Middle frontal gyrus (tissue), 1 donor: ENCODE data around the gene CAPN9.
"Not testable (repeated sequence)": the region's sequence is repeated elsewhere in the genome, so short reads cannot be mapped to it uniquely, and the experiment has no call there.

Experiments used
- DNase-seq: peaks from one replicate; pipeline ENCODE4 v3.0.0-alpha.2; 2015; ENCODE audit warnings: low spot score; ENCODE audit errors: extremely low spot score

The CAPN9 gene

GRCh38 chr1:230823931-230824381, 76.8 kb downstream of the CAPN9 start:
- DNase-seq: no peak

- DNase-seq: no peak
Measured at GRCh38 chr1:230824551-230824918, 77.3 kb downstream of the CAPN9 start.

DNA sequence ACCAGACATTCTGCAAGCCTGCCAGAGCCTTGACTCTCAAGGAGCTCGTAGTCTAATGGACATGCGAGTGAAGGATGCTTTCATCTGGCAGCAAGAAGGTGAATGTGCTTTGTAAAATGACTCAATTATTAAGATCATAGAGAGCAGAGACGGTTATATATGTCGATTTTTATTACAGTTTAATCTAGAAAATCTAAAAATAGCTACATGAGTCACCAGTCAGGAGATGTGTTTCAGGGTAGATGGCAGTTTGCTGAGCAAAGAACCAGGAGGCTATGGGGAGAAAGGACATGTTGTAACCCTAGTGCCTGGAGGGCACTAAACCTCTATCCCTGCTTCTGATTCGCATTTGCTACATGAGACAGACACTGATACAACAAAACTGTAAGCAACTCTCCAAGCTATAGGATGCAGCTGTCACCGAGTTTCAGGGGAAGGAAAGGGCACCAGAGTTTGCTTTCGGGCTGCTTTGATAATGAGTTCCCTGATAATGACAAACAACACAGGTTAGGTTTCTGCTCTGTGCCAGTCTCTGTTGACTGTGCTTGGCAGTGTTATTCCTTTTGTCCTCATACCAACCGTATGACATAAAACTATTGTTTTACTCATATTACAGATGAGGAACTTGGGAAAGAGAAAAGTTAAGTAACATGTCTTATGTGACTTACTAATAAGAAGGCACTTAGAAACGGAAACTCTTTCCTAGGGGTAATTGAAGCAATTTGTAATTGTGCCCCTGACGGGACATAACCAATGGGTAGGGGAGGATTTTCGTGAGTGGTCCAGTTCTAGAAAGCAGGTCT, 77.9 kb downstream of the CAPN9 start:
- DNase-seq: no peak

GRCh38 chr1:230825761-230826160, 78.6 kb downstream of the CAPN9 start:
- no peak for DNase-seq

DNA sequence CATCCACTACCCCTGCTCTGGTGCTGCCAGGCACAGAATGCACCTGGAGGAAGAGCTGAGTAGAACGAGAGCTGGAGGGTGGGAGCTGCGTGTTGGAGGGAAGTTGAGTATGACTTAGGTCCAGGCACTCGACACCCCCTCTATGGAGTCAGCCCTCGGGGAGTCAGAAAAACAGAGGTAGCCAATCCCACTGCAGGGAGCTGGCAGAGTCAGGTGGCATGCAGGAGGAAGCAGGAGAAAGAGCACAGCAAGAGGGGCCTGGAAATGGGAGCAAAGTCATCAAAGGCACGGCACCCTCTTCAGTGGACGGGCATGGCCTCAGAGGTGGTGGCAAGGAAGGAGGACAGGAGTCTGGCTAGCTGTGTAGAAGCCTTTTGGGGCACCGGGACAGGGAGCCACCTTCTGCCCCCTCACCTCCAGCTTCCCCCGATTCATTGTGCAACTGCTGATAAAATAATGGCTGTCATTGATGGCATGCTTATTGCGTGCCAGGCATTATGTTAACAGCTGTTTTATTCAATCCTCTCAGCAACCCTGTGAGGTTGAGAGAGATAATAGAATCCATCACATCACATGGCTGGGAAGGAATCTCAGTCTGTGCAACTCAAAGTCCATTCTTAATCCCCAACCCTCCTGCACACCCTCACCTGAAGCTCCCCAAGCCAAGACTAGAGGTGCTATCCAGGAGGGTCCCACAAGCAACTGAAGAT, 79.1 kb downstream of the CAPN9 start:
- no peak for DNase-seq

DNA sequence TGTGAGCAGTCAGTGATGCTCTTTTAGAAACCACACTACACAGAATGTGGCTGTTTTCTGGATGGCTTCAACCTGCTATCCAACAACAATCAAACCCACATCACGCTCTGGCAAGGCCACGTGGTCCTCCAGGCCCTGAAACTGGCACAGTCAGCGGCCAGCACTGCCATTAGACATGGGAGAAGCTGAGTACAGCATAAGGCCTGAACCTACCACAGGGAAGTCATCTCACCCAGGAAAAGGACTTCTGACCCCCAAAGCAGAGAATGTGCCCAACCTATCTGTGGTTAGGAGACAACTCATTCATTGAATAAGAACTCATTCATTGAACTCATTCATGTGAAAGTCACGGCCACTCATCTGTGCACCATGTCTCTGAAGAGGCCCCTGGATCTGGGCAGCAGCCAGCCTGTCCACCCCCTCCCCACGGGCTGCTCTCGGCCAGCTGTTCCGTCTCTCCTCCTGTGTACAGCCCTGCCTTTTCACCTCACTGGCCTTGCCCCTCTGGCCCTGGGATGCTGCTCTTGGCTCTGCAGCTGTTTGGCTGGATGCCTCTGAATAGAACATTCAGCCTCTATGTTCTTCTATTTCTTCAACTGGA, 80.0 kb downstream of the CAPN9 start:
- no peak for DNase-seq

- no peak for DNase-seq
Measured at GRCh38 chr1:230827801-230828200, 80.6 kb downstream of the CAPN9 start.

GRCh38 chr1:230828421-230828820, 81.2 kb downstream of the CAPN9 start:
- DNase-seq: no peak

DNA sequence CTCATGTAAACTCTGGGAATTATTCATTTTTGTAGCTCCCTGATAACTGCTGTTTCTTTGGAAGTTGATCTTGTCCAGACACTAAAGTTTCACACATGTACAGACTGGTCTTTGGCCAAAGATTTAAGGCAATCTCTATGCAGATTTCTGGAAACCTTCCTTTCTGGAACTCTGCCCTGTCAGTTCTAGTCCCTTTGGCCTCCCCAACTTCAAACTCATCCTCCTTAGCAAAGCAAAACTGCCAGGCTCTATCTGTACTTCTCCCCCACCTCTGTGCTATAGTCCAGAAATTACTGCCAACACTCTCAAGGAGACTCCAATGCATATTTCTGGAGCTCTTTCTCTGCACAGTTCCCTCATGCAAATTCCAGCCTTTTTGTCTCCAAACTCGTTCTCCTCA, 84.6 kb downstream of the CAPN9 start:
- DNase-seq: no peak

- DNase-seq: no peak
Measured at GRCh38 chr1:230832476-230832875, 85.3 kb downstream of the CAPN9 start.

DNA sequence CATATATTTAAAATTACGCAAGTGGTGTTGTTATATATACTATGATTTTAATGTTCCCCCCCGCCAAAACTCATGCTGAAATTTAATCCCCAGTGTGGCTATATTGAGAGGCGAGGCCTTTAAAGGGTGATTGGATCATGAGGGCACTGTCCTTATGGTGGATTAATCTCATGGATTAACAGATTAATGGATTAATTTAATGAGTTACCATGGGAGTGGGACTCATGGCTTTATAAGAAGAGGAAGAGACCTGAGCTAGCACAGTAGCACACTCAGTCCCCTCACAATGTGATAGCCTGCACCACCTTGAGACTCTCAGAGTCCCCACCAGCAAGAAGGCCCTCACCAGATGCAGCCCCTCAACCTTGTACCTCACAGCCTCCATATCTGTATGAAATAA, 86.3 kb downstream of the CAPN9 start:
- DNase-seq: no peak

DNA sequence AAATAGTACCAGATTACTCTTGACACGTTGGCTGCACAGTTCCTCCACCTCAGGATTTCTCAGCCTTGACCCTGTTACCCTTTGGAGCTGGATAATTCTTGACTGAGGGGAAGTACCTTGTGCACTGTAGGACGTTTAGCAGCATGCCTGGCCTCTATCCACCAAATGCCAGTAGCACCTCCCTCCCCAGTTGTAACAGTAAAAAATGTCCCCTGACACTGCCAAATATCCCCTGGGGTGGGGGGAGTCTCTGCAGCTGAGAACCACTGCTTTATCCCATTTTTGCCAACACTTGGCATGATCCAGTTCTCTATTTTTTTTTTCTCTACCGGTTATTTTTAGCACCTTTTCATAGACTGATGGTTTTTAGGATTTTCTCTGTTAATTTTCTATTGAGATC, 87.1 kb downstream of the CAPN9 start:
- no peak for DNase-seq

GRCh38 chr1:230836347-230836746, 89.2 kb downstream of the CAPN9 start:
- no peak for DNase-seq

DNA sequence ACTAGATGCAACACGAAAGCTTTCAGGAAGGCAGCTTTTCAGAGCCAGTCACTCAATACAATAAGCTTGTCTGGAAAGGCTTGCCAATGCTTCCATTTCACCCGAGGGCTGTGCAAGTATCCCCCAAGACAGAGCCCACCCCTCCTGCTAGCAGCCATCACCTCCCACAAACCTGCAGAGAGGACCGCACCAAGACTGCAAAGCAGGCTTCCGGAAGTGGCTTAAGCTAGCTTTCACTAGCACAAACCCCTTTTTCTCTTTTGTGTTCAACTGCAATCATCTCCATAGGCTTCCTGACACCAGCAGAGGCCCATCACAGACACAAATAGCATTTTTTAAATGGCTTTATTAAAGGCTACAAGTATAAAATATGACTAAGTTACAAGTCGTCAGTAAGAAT, 89.6 kb downstream of the CAPN9 start:
- no peak for DNase-seq

GRCh38 chr1:230839173-230839572, 92.0 kb downstream of the CAPN9 start:
- DNase-seq: no peak

GRCh38 chr1:230842801-230843200, 95.6 kb downstream of the CAPN9 start:
- DNase-seq: no peak

DNA sequence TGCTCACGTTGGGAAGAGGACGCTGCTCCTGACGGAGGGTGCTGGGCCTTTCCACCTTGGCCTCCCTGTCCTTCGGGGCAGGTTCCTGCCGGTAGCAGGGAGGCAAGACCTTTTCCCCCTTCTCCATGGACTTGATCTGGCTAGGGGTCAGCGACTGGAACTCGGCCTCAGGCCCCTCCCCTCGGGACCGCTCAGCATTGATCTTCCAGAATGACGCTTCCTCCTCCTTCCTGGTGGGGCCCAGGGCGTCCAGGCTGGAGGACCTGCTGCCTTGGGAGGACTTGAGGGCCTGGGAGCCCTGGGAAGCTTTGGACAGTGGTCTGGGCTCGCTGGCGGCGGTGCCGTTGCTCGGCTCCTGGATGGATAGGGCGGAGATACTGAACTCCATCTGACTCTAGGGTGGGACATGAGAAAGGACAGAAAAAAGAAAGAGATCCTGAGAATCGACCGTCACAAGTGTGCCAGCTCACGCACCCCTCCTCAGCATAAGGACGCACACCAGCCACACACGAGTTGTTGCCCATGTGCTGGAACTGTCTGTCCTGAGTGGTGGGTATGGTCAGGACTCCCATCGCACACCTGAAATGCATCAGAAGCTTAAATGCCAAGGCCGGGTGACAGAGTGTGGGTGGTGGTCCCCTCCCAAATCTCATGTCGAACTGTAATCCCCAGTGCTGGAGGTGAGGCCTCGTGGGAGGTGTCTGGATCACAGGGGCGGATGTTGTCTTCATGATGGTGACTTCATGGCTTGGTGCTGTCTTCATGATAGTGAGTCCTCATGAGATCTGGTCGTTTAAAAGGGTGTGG, 96.5 kb downstream of the CAPN9 start:
- DNase-seq: no peak

- DNase-seq: no peak
Measured at GRCh38 chr1:230844561-230844960, 97.4 kb downstream of the CAPN9 start.

- not testable (repeated sequence) for DNase-seq
Measured at GRCh38 chr1:230845184-230845583, 98.0 kb downstream of the CAPN9 start.

DNA sequence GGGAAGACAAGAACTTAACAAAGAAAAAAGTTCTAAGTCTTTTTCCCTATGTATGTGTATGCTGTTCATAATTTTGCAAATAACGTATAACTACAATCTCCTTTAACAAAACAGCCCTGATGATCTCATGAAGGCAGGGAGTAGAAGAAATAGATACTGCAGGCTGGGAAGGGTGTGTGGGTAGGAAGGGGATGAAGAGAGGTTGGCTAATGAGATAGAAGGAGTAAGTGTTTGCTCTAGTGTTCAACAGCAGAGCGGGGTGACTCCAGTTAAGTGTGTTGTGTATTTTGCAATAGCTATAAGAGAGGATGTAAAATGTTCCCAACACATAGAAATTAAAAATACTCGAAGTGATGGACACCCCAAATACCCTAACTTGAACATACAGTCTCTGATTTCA, 101.0 kb downstream of the CAPN9 start:
- DNase-seq: no peak

DNA sequence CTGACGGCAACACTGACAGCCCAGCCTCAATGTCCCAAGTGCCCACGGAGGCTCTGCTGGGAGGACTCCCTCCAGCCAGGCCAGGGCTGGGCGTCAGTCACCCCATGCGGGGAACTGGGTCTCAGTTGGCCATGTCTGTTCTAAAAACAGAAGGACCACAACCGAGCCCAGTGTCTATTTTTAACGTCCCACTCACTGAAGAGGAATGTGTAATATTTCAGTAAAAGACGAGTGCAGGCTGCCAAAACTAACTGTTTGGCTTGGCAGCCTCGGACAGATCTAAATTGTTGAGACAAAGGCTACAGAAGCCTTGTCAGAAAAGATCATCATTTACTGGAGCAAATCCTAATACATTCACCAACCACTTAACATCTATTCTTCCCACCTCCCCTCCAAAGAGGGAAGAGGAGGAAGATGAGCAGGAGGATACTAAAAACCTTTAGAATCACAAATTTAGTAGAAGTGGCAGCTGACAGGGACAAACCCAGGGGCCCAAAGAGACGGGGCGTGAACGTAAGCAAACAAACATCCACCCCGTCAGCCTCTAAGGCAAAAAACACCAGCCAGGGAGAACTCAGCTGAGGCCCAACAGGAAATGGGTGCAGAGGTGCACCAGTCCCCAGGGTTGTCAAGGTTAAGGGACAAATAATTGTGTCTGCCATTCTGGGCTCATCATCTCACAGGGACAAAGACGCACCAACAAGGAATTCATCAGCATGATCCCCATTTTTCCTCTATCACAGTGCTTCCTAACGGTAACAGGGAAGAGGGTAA, 102.5 kb downstream of the CAPN9 start:
- DNase-seq: no peak
